GM13977 (cell line): ENCODE measurements around the gene YY1.

Experiments
- DNase-seq: peaks from one replicate; pipeline ENCODE4 v3.0.0; 2012; ENCODE audit warnings: low spot score
- in situ Hi-C: fragments of 300-500 bp; cut with MboI; formaldehyde crosslinking; loops from one replicate; pipeline ENCODE4 v1.12.0; 2022; ENCODE audit warnings: low sequenced_read_pairs, low pct_unique_long_range_greater_than_20kb, mixed read lengths, inconsistent platforms; ENCODE audit not compliant: unreplicated experiment
- TF ChIP-seq, protein P1 (sequence below): IDR thresholded peaks from 2 replicates; pipeline ENCODE4 v1.5.1; 2012; ENCODE audit warnings: mild to moderate bottlenecking, control low read depth; ENCODE audit not compliant: insufficient read depth; ENCODE audit errors: extremely low read depth, missing control alignments

YY1 gene

GRCh38 chr14:100237735-100238418, 1.1 kb upstream of the YY1 start:
- in situ Hi-C loops, result no loop called here
- DNase-seq, result peak; percentile 60
- TF ChIP-seq, protein P1, sequence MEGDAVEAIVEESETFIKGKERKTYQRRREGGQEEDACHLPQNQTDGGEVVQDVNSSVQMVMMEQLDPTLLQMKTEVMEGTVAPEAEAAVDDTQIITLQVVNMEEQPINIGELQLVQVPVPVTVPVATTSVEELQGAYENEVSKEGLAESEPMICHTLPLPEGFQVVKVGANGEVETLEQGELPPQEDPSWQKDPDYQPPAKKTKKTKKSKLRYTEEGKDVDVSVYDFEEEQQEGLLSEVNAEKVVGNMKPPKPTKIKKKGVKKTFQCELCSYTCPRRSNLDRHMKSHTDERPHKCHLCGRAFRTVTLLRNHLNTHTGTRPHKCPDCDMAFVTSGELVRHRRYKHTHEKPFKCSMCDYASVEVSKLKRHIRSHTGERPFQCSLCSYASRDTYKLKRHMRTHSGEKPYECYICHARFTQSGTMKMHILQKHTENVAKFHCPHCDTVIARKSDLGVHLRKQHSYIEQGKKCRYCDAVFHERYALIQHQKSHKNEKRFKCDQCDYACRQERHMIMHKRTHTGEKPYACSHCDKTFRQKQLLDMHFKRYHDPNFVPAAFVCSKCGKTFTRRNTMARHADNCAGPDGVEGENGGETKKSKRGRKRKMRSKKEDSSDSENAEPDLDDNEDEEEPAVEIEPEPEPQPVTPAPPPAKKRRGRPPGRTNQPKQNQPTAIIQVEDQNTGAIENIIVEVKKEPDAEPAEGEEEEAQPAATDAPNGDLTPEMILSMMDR, result no peak

GRCh38 chr14:100239211-100239839, 381 bp downstream of the YY1 start:
- DNase-seq, result no peak
- in situ Hi-C loops, result no loop called here
- TF ChIP-seq, protein P1, result no peak

DNA sequence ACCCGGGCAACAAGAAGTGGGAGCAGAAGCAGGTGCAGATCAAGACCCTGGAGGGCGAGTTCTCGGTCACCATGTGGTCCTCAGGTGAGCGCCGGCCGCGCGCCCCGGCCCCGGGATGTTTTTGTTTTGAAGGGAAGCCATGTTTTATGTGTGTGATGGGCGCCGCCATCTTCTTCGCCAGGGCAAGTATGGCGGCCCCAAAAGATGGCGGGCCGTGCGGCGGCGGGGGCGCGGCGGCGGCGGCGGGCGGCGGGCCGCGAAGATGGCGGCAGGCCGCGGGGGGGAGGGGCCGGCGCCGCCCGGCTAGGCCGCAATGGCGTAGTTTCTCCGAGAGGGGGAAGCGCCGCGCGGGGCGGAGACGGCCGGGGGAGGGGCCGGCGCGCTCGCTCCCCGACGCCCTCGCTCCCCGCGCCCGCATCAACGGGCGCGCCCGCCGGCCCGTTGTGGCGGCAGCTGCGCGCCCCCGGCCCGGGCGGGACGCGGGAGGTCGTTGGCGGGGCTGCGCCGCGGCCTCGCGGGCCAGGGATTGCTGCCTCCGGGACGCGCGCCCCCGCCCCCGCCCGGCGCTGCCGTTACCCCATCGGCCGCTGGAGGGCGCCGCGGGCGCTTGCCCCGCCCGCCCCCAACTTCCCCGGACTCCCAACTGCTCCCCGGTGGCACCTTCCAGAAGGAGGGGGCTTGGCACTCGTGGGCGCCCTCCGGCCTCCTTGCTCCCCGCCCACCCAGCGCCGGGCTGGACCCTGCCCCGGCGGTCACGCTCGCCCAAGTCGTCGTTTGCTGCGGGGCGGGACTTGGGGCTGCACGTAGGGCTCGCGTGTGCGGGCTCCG, 1.1 kb downstream of the YY1 start:
- in situ Hi-C loops, result no loop called here
- TF ChIP-seq, protein P1, result peak; percentile 78
- DNase-seq, result peak; percentile 91

- TF ChIP-seq, protein P1, result no peak
- no peak for DNase-seq
- in situ Hi-C loops, result no loop called here
Observed at GRCh38 chr14:100240668-100241032, 1.7 kb downstream of the YY1 start.

- in situ Hi-C loops, result no loop called here
- TF ChIP-seq, protein P1, result no peak
- no peak for DNase-seq
Observed at GRCh38 chr14:100241279-100241678, 2.3 kb downstream of the YY1 start.

DNA sequence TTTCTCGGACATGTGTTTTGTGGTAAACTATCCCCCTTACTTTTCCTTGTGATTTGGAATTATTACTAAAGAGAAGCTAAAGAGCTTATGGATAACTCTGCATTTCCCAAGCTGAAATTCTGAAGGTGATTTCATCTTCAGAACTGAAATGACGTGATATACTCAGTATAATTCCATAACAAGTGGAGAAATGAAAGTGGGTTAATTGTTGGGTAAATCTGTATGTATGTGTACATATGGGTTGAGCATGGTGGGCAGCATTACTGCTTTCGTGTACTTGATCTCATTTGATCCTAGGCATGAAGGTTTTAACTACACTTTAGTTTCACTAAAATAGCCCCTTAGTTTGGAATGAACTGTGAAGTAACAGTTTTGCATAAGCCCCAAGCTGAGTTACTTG, 4.1 kb downstream of the YY1 start:
- TF ChIP-seq, protein P1, result no peak
- in situ Hi-C loops, result no loop called here
- no peak for DNase-seq
